ENCODE measurements around the gene FOXL2. TPM values are rescaled to one million over a fixed set of nuclear protein-coding genes. Genes with fewer than 3 reads are reported as not detected.

FOXL2 gene
- total RNA-seq, 3 donors from 2014 or later, result 0.09 TPM; not detected in 2

DNA sequence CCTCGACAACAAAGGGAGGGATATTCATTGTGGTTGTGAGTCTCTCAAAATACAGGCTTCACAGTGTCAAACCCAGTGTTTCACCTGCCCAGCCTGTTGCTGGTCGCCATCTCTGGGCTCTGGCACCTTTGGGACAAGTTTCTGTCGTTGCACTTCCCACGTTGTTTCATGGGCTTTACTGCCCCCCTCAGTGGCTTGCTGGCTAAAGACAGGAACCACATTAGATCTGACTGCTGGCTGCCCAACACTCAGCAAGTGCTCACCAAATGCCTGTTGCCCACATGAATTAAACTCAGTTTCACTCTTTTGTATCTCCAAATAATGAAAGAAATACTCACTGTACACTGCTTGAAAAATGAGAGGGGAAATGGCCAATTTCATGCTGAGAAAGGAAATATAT is 27.6 kb downstream of the FOXL2 start:
- intact Hi-C loops (cut with DNase I, micrococcal nuclease), result loop anchor here in 1 of 2 donors (10.0 kb wide), 1 partner anchor 85 kb away; the partner anchor contains the start of gene PIK3CB
- DNase-seq (no peak), ATAC-seq (no peak)
- Histone ChIP-seq H3K4me3 (no peak overlapping the region), H3K4me1 (ENCODE audit: low read depth) (peaks cover 8% of the 10 kb centered on the region), H3K9me3 (no peaks in the 10 kb centered on the region), H3K36me3 (ENCODE audit: low read depth) (no peaks in the 10 kb centered on the region)
- TF ChIP-seq, protein P1, sequence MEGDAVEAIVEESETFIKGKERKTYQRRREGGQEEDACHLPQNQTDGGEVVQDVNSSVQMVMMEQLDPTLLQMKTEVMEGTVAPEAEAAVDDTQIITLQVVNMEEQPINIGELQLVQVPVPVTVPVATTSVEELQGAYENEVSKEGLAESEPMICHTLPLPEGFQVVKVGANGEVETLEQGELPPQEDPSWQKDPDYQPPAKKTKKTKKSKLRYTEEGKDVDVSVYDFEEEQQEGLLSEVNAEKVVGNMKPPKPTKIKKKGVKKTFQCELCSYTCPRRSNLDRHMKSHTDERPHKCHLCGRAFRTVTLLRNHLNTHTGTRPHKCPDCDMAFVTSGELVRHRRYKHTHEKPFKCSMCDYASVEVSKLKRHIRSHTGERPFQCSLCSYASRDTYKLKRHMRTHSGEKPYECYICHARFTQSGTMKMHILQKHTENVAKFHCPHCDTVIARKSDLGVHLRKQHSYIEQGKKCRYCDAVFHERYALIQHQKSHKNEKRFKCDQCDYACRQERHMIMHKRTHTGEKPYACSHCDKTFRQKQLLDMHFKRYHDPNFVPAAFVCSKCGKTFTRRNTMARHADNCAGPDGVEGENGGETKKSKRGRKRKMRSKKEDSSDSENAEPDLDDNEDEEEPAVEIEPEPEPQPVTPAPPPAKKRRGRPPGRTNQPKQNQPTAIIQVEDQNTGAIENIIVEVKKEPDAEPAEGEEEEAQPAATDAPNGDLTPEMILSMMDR (IDR thresholded peaks at IDR 0.05), result no peak

DNA sequence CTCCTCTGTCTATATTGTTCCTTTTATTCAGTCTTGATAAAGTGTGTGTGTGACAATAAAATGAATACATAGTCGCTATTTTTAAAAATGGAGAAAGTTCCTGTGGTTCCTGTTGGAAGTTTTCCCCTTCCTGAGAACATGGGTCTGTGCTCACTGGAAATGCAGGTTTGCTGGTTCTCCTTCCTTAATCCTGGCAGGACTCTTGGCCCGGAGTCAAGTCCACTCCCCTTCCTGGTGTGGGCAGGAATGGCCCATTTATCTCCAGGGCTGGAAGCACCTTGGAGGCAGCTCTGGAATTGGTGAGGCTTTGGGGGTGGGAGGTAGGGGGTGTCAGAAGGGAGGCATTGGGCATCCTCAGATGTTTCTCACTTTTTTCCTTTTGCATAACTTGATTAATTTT is 30.1 kb downstream of the FOXL2 start:
- DNase-seq (peak; percentile 79 to 92 (median 80)), ATAC-seq (peak; percentile 17)
- H3K36me3 ChIP-seq (ENCODE audit: low read depth), result no peaks in the 10 kb centered on the region
- H3K9me3 ChIP-seq, result no peaks in the 10 kb centered on the region
- intact Hi-C loops (cut with DNase I, micrococcal nuclease), result loop anchor here in 1 of 2 donors (10.0 kb wide), 1 partner anchor 82 kb away; the partner anchor contains the start of gene PIK3CB
- no peak overlapping the region for H3K4me3 ChIP-seq
- TF ChIP-seq, protein P1 (IDR thresholded peaks at IDR 0.05), result no peak
- peaks cover 8% of the 10 kb centered on the region for H3K4me1 ChIP-seq (ENCODE audit: low read depth)

DNA sequence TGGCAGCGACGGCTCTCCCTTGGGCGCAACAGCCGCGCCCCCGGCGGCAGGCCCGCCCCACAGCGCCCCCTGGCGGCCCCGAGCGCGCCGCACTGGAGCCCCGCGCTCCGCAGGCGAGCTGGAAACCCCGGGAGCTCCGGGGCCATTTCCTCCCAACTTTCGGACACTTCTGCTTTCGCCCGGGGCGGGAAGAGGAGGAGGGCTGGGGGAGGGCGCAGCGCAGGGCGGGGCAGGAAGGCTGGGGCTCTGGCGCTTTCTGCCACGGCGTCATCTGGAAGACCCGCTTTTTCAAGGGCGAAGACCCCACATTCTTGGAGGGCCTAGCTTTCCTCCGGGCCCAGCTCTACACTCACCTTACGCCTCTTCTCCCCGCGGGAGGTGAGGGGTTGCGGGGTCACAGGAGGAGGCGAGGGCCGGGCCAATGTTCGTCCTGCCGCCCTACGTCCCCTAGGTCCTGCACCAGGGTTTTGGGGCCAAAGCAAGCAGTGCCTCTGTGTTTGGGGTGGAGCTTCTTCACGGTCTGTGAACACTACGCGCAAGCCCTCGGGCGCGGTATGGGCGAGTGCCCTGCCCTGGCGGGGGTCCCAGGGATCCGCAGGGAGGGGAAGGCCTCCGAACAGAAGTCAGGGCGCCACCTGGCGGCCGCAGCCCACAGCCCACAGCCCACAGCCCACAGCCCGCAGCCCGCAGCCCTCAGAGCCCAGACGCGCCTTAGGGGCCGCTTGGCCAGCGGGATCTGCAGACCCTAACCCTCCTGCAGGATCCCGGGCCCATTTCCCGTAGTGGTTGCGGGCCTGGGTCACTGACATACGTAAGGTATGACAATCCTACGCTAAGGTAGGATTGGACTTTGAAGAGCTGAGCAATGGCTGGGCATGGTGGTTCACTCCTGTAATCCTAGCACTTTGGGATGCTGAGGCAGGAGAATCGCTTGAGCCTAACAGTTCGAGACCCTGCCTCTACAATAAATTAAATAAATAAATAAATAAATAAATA is 31.1 kb downstream of the FOXL2 start:
- ATAC-seq (peak; percentile 93), DNase-seq (peak; percentile 94 to 97 (median 95))
- intact Hi-C loops (cut with DNase I, micrococcal nuclease), result loop anchor here in 1 of 2 donors (10.0 kb wide), 1 partner anchor 81 kb away; the partner anchor contains the start of gene PIK3CB
- Histone ChIP-seq H3K4me3 (peak overlapping the region; percentile 44), H3K4me1 (ENCODE audit: low read depth) (peaks cover 8% of the 10 kb centered on the region), H3K9me3 (no peaks in the 10 kb centered on the region), H3K36me3 (ENCODE audit: low read depth) (no peaks in the 10 kb centered on the region)
- TF ChIP-seq, protein P1 (IDR thresholded peaks at IDR 0.05), result peak; percentile 95

DNA sequence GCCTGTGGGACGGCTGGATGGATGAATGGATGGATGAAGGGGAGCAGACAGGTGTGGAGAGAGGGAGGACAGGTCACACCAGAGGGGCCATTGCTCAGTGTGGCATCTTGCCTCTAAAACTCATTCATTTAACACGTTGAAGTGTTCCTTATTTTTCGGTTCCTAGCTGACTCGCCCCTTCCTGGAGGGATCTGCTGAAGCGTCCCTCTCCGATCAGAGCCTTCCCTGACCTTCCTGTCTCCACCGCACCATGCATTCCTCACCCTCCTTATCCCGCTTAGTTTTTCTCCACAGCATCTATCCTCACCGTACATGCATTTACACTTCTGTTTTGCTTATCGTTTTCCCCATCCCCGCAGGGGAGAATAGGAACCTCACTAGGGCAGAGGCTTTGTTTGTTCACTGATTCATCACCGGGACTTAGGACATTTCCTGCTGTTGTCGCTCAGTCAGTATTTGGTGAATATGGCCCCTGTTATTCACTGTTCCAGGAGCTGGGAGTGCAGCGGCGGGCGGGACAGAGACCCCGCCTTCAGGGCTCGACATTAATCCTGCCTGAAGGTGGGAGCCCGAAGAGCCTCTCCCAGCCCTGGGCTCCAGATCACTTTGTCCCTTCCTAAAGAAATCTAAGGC is 32.0 kb downstream of the FOXL2 start:
- peak; percentile 79 for ATAC-seq
- intact Hi-C loops (cut with DNase I, micrococcal nuclease), result loop anchor here in 1 of 2 donors (10.0 kb wide), 1 partner anchor 80 kb away; the partner anchor contains the start of gene PIK3CB
- no peaks in the 10 kb centered on the region for H3K9me3 ChIP-seq
- H3K4me3 ChIP-seq, result peak overlapping the region; percentile 6
- peaks cover 8% of the 10 kb centered on the region for H3K4me1 ChIP-seq (ENCODE audit: low read depth)
- DNase-seq, result no peak
- no peaks in the 10 kb centered on the region for H3K36me3 ChIP-seq (ENCODE audit: low read depth)
- TF ChIP-seq, protein P1 (IDR thresholded peaks at IDR 0.05), result no peak

DNA sequence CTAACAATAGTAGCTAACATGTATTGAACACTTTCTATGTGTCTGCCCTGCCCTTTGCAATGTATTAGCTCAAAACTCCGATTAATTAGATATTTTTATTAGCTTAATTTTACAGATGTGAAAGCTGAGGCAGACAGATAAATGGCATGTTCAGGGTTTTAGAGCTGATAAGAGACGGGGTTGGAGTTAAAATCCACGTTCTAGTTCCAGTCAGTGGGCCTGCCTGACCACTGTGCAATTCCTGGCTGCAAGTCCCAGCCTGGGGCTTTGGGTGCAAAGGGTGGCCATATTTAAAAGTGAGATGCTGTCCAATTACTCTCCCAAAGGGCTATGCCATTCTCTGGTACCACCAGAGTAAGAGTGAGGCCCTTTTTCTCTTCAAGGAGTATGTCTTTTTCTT is 33.2 kb downstream of the FOXL2 start:
- intact Hi-C loops (cut with DNase I, micrococcal nuclease), result loop anchor here in 1 of 2 donors (10.0 kb wide), 1 partner anchor 79 kb away; the partner anchor contains the start of gene PIK3CB
- TF ChIP-seq, protein P1 (IDR thresholded peaks at IDR 0.05), result no peak
- Histone ChIP-seq H3K4me1 (ENCODE audit: low read depth) (peaks cover 8% of the 10 kb centered on the region), H3K4me3 (no peak overlapping the region), H3K36me3 (ENCODE audit: low read depth) (no peaks in the 10 kb centered on the region), H3K9me3 (no peaks in the 10 kb centered on the region)
- ATAC-seq, result no peak
- DNase-seq, result no peak

Measured in mucosa of descending colon (tissue), 3 donors.